ENCODE results near the gene SIL1.

SIL1 gene

GRCh38 chr5:138949223-138949574, 249.0 kb downstream of the SIL1 start:
- TF ChIP-seq, protein P1, sequence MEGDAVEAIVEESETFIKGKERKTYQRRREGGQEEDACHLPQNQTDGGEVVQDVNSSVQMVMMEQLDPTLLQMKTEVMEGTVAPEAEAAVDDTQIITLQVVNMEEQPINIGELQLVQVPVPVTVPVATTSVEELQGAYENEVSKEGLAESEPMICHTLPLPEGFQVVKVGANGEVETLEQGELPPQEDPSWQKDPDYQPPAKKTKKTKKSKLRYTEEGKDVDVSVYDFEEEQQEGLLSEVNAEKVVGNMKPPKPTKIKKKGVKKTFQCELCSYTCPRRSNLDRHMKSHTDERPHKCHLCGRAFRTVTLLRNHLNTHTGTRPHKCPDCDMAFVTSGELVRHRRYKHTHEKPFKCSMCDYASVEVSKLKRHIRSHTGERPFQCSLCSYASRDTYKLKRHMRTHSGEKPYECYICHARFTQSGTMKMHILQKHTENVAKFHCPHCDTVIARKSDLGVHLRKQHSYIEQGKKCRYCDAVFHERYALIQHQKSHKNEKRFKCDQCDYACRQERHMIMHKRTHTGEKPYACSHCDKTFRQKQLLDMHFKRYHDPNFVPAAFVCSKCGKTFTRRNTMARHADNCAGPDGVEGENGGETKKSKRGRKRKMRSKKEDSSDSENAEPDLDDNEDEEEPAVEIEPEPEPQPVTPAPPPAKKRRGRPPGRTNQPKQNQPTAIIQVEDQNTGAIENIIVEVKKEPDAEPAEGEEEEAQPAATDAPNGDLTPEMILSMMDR (IDR thresholded peaks at IDR 0.05; ENCODE audit: borderline replicate concordance, insufficient read depth, low read depth, low read length) = no peak

DNA sequence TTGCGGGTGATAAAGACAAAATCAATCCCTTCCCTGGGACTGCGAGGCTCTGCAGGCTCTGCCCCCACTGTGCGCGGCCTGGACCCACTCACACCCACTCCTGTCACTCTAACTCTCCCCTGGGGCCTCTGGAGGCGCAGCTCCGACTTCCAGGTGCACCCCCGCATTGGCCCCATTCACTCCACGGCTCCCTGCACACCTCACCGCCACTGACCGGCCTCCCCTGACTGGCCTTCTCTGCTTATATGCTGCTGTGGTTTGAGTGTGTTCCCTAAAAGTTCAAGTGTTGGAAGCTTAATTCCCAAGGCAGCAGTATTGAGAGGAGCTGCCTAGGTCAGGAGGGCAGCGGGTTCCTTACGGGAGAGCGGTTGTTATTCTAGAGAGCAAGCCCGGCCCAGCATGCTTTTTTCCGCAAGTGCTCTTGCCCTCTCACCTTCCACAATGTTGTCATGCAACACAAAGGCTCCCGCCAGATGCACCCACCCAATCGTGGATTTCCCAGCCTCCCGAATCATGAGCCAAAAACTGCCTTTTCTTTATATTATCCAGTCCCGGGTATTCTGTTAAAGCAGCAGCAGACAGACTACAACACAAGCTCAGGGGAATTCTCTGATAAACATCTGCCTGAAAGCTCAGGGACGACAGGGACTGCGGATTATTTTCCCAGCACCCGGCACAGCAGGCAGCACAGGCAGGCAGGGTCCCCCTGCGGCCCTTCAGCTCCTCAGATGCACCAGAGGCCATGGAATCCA, 249.5 kb downstream of the SIL1 start:
- TF ChIP-seq, protein P1 (IDR thresholded peaks at IDR 0.05; ENCODE audit: borderline replicate concordance, insufficient read depth, low read depth, low read length) = no peak
- no peak overlapping the region for H3K4me3 ChIP-seq (ENCODE audit: low read depth, low read length)

More at GRCh38 chr5:138949223-138949574, 249.0 kb downstream of the SIL1 start:
- H3K4me3 ChIP-seq (ENCODE audit: low read depth, low read length) = no peak overlapping the region

- TF ChIP-seq, protein P1 (IDR thresholded peaks at IDR 0.05; ENCODE audit: borderline replicate concordance, insufficient read depth, low read depth, low read length) = no peak
- H3K4me3 ChIP-seq (ENCODE audit: low read depth, low read length) = no peak overlapping the region
Measured at GRCh38 chr5:138947780-138948179, 250.4 kb downstream of the SIL1 start.

DNA sequence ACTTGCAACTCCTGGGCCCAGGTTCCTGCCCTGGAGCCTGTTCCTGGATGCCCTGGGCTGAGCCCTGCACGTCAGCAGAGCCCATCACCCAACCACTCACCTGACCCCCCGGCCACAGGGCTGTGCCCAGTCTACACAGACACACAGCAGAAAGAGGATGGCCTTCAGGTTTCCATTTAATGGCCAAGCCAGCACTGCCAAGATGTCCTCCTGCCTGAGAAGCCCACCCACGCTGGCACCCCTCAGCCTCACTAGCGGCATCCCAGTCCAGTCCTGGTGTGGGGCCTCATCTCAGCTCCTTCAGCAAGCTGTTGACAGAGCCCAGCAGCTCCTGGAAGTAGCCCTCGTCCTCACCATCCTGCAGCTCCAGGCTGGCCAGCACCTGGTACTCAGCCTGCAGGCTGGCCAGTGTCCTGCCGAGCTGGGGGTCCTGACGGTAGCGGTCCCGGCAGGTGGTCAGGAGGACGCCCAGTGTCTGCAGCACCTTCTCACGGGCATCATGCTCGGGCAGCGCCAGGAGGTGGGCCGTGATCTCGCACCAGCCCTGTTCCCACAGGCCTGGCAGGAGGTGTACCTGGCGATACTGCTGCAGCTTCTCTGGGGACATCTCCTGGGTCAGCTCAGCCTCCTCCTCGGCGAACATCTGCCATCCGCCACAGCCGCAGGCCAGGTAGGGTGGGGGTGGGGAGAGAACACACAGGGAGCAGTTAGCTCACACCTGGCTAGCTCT, 251.2 kb downstream of the SIL1 start:
- H3K4me3 ChIP-seq (ENCODE audit: low read depth, low read length) = no peak overlapping the region
- TF ChIP-seq, protein P1 (IDR thresholded peaks at IDR 0.05; ENCODE audit: borderline replicate concordance, insufficient read depth, low read depth, low read length) = no peak

DNA sequence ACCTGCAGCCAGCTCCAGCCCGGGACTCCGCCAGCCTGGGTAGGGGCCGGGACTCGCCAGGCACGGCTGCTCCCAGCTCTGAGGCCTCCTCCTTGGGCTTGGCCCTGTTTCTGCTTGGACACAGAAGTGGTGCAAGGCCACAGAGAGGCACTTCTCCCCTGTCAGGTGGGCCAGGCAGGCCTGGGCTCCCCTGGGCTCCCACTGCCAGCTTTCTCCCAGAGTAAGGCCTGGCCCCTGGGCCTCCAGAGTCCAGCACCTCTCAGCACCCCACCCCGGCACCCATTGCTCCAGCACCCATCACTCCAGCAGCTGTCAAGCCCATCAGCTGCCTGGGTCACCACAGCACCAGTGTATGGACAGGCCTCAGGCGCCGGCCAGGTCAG, 251.9 kb downstream of the SIL1 start:
- no peak overlapping the region for H3K4me3 ChIP-seq (ENCODE audit: low read depth, low read length)
- TF ChIP-seq, protein P1 (IDR thresholded peaks at IDR 0.05; ENCODE audit: borderline replicate concordance, insufficient read depth, low read depth, low read length) = no peak

DNA sequence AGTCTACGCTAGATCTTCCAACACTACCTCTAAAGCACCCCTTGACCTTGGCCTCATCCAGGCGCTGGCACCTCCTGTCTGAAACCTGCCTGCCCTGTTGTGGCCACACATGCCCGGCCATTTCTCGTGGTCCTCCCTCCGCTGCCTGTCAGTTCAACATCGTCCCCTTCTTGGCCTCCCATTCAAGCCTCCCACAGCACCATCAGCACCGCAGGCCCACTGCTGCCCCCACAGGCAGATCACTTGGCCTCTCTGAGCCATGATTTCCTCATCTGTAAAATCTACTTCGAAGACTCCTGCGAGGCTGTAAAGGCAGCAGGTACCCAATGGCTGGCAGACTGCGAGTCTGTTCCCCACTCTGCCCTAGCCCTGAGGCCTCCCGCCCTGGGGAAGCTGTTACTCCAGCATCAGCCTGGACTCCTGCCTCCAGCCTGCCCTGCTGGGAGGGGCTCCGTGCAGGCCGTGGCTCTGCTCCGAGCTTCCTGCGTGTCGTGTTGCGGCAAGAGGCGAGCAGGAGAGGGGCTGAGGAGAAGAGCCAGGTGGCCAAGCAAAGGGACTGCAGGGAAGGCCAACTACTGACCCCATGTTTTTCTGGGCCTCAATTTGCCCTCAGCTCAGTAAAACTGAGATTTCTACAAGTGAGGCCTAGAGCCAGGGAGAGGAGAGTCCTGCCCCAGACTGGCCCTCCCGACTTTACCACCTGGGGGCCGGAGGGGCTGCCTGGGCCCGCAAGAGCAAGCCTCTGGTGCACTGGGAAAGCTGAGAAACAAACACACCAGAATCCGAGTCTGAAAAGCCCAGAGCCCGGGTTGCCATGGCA, 252.5 kb downstream of the SIL1 start:
- TF ChIP-seq, protein P1 (IDR thresholded peaks at IDR 0.05; ENCODE audit: borderline replicate concordance, insufficient read depth, low read depth, low read length) = no peak
- no peak overlapping the region for H3K4me3 ChIP-seq (ENCODE audit: low read depth, low read length)
